ENCODE measurements around the gene RAB9B. TPM values are rescaled to one million over a fixed set of nuclear protein-coding genes. Genes with fewer than 3 reads are reported as not detected.

The RAB9B gene
- total RNA-seq, 6 experiments from 2014 or later = 0.05 to 0.25 (median 0.12) TPM; not detected in 1

GRCh38 chrX:103805860-103806259 lies 26.2 kb downstream of the RAB9B start:
- no peak for DNase-seq
- Histone ChIP-seq H3K9me3 (no peaks in the 10 kb centered on the region), H3K4me3 (no peak overlapping the region), H3K27ac (no peak overlapping the region), H3K36me3 (no peaks in the 10 kb centered on the region), H3K4me1 (no peaks in the 10 kb centered on the region), H3K27me3 (peaks cover 0 to 19% of the 10 kb centered on the region in 2 donors)
- intact Hi-C loops (cut with DNase I) = loop anchor here in 1 of 2 donors (10.0 kb wide), 1 partner anchor 111 kb away; no protein-coding TSS in a partner anchor
- TF ChIP-seq CTCF (IDR thresholded peaks at IDR 0.05) (no peak), POLR2A (IDR thresholded peaks at IDR 0.05) (no peak)
- ATAC-seq = no peak

- Histone ChIP-seq H3K27ac (no peak overlapping the region), H3K4me1 (no peaks in the 10 kb centered on the region), H3K4me3 (no peak overlapping the region), H3K36me3 (no peaks in the 10 kb centered on the region), H3K9me3 (no peaks in the 10 kb centered on the region), H3K27me3 (no peaks in the 10 kb centered on the region)
- no peak for TF ChIP-seq CTCF (IDR thresholded peaks at IDR 0.05)
- TF ChIP-seq POLR2A (IDR thresholded peaks at IDR 0.05) = no peak
- no peak for ATAC-seq
- intact Hi-C loops (cut with DNase I) = loop anchor here in 1 of 2 donors (10.0 kb wide), 1 partner anchor 106 kb away; no protein-coding TSS in a partner anchor
- no peak for DNase-seq
- 55% methylated on average over 2 of the region's 2 CpGs for whole genome bisulfite sequencing (ENCODE audit: insufficient coverage, low coverage, low lambda C conversion rate, missing lambda C conversion rate)
These were observed 31.7 kb downstream of the RAB9B start for GRCh38 chrX:103800318-103800717.

DNA sequence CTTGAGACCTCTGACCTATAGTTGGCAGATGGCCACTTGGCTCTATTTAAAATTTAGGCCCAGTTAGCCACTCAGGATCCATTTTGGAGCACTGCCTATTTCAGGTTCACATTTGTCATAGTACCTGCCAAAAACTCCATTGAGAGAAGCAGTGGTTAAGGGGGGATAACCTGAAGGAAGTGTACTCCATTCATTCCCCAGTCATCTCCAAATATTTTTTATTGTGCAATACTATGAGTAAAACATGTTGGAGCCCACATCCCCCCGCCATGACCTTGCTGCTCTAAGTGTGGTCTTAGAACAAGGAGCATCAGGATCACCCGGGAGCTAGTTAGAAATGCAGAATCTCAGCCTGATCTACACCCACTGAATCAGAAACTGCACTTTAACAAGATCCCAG lies 34.4 kb downstream of the RAB9B start:
- ATAC-seq = no peak

DNA sequence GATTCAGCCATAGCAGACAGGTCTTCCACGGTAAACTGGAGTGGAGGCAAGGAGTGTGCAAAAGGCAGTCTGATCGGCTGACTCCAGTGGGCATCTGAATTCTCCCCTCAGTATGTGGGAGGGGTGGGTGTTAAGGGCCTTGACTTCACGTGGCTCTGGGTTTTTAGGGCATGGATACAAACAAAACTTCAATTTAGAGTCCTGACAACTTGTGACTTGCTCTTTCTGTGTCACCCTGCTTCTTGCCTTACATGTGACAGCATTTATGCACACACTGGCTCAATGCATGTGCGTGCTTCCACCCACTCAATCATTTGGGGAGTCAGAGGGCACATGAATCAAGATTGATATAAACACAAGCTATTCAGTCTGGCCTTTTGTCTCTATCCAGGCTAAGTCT lies 37.9 kb downstream of the RAB9B start:
- Histone ChIP-seq H3K4me1 (no peaks in the 10 kb centered on the region), H3K4me3 (no peak overlapping the region), H3K36me3 (no peaks in the 10 kb centered on the region), H3K27ac (no peak overlapping the region), H3K27me3 (no peaks in the 10 kb centered on the region), H3K9me3 (no peaks in the 10 kb centered on the region)
- TF ChIP-seq CTCF (IDR thresholded peaks at IDR 0.05) = no peak
- 74% methylated on average over 4 of the region's 4 CpGs for WGBS (ENCODE audit: insufficient coverage, low coverage, low lambda C conversion rate, missing lambda C conversion rate)
- intact Hi-C loops (cut with DNase I) = no loop called here
- DNase-seq = no peak
- no peak for ATAC-seq

More for the DNA sequence above, 34.4 kb downstream of the RAB9B start:
- Histone ChIP-seq H3K4me1 (no peaks in the 10 kb centered on the region), H3K36me3 (no peaks in the 10 kb centered on the region), H3K27ac (no peak overlapping the region), H3K27me3 (no peaks in the 10 kb centered on the region), H3K4me3 (no peak overlapping the region), H3K9me3 (no peaks in the 10 kb centered on the region)
- no peak for TF ChIP-seq CTCF (IDR thresholded peaks at IDR 0.05)
- TF ChIP-seq POLR2A (IDR thresholded peaks at IDR 0.05) = no peak
- intact Hi-C loops (cut with DNase I) = no loop called here
- WGBS (ENCODE audit: insufficient coverage, low coverage, low lambda C conversion rate, missing lambda C conversion rate) = 86% methylated on average over 2 of the region's 2 CpGs
- no peak for DNase-seq

- DNase-seq (no peak), ATAC-seq (no peak)
- intact Hi-C loops (cut with DNase I) = no loop called here
- H3K4me3 ChIP-seq = no peak overlapping the region
- H3K27me3 ChIP-seq = no peaks in the 10 kb centered on the region
- WGBS (ENCODE audit: insufficient coverage, low coverage, low lambda C conversion rate, missing lambda C conversion rate) = 63% methylated on average over 2 of the region's 2 CpGs
- no peaks in the 10 kb centered on the region for H3K36me3 ChIP-seq
- H3K27ac ChIP-seq = no peak overlapping the region
- no peaks in the 10 kb centered on the region for H3K9me3 ChIP-seq
- TF ChIP-seq POLR2A (IDR thresholded peaks at IDR 0.05) (no peak), CTCF (IDR thresholded peaks at IDR 0.05) (no peak)
- no peaks in the 10 kb centered on the region for H3K4me1 ChIP-seq
These were observed 38.5 kb downstream of the RAB9B start for GRCh38 chrX:103793545-103793940.

Measured in right lobe of liver (tissue), 6 donors.